ENCODE measurements around the gene TEX28.
"Not testable (repeated sequence)": the region's sequence is repeated elsewhere in the genome, so short reads cannot be mapped to it uniquely, and the experiment has no call there.

TEX28 gene

DNA sequence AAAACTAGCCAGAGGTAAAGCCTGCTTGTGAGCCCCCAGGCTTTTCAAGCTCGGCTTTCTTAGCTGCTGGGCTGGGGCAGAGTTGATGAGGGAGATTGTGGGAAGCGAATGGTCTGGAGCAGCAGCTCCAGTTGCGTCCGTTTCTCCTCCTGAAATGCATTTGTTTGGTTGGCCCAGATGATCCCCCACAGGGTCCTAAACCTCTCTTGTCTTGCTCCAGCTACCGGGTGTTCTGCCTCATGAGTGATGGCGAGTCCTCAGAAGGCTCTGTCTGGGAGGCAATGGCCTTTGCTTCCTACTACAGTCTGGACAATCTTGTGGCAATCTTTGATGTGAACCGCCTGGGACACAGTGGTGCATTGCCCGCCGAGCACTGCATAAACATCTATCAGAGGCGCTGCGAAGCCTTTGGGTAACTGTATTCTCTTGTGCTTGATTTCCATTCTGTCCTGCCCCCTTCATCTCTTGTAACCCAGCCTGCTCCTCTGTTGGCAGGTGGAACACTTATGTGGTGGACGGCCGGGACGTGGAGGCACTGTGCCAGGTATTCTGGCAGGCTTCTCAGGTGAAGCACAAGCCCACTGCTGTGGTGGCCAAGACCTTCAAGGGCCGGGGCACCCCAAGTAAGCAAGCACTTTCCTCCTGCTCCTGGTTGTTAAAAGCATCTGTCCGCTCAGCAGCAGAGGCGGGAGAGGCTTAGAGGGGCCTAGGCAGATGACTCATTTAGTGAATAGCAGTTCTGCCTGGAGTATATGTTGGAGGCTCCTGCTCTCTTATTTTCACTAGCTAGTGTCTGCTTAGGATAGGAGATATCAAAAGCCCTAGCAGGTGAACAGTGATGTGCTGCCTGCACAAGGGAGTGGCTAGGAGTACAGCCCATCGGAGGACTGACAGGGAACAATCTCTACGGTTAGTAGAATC is 16.0 kb upstream of the TEX28 start:
- DNase-seq (ENCODE audit: low spot score) = no peak

GRCh38 chrX:154309041-154309775 is 14.3 kb upstream of the TEX28 start:
- DNase-seq (ENCODE audit: low spot score) = no peak

GRCh38 chrX:154308108-154308946 is 13.4 kb upstream of the TEX28 start:
- peak; percentile 27 for DNase-seq (ENCODE audit: low spot score)

DNA sequence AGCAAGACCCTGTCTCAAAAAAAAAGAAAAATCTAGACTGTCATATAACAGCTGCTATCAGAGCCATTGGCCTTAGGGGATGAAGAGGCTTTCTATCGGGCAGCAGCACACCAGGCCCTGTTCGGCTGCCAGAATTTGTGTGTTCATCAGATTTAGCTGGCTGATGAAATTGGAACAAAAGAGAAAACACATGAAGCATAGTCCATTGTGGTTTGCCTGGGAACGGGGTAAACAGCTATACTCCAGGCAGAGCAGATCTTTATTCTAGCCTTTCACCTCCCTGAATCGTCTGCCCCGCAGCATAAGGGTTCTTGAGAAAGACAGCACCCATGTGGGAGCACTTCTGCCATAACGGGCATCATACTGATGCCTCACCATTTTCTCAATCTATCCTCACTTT is 12.3 kb upstream of the TEX28 start:
- DNase-seq (ENCODE audit: low spot score) = no peak

GRCh38 chrX:154305541-154306205 is 10.7 kb upstream of the TEX28 start:
- no peak for DNase-seq (ENCODE audit: low spot score)

- no peak for DNase-seq (ENCODE audit: low spot score)
Measured at GRCh38 chrX:154304846-154305245, 9.9 kb upstream of the TEX28 start.

DNA sequence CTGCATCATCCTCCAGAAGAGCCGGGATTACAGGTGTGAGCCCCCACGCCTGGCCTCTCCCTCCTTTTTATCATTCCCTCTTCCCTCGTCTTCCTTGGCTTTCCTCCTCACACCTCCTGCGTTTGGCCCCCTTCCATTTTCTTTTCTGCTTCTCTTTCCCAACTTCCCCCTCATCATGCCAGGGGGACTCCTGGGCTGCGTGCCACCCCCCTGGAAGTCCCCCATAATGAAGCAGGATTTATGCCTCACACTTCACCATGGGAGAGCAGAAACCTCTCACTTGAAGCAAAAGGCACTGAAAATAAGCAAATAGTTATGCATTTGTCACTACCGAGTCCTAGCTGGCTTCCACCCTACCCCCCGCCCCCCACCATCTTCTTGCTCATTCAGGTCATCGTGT is 8.6 kb upstream of the TEX28 start:
- DNase-seq (ENCODE audit: low spot score) = no peak

GRCh38 chrX:154302998-154303397 is 8.1 kb upstream of the TEX28 start:
- DNase-seq (ENCODE audit: low spot score) = not testable (repeated sequence)

DNA sequence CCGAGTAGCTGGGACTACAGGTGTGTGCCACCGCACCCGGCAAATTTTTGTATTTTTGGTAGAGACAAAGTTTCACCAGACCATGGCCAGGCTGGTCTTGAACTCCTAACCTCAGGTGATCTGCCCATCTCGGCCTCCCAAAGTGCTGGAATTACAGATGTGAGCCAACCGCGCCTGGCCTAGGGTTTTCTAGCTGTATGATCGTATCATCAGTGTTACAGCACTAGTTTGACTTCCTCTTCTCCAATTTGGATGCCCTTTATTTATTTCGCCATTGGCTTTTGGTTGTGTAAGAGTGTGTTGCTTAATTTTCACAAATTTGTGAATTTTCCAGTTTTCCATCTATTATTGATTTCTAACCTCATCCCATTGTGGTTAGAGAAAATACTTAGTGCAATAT is 5.9 kb upstream of the TEX28 start:
- no peak for DNase-seq (ENCODE audit: low spot score)

- DNase-seq (ENCODE audit: low spot score) = no peak
Measured at GRCh38 chrX:154298312-154298711, 3.4 kb upstream of the TEX28 start.

GRCh38 chrX:154296731-154297130 is 1.8 kb upstream of the TEX28 start:
- no peak for DNase-seq (ENCODE audit: low spot score)

GRCh38 chrX:154295664-154296310 is 863 bp upstream of the TEX28 start, which contains the start of gene TKTL1:
TSS of gene TKTL1 (plus strand) at chrX:154295795. CDS start at chrX:154295860, 65 bp downstream.
- no peak for DNase-seq (ENCODE audit: low spot score)

- DNase-seq (ENCODE audit: low spot score) = not testable (repeated sequence)
Measured at GRCh38 chrX:154286406-154286805, 8.5 kb downstream of the TEX28 start.

DNA sequence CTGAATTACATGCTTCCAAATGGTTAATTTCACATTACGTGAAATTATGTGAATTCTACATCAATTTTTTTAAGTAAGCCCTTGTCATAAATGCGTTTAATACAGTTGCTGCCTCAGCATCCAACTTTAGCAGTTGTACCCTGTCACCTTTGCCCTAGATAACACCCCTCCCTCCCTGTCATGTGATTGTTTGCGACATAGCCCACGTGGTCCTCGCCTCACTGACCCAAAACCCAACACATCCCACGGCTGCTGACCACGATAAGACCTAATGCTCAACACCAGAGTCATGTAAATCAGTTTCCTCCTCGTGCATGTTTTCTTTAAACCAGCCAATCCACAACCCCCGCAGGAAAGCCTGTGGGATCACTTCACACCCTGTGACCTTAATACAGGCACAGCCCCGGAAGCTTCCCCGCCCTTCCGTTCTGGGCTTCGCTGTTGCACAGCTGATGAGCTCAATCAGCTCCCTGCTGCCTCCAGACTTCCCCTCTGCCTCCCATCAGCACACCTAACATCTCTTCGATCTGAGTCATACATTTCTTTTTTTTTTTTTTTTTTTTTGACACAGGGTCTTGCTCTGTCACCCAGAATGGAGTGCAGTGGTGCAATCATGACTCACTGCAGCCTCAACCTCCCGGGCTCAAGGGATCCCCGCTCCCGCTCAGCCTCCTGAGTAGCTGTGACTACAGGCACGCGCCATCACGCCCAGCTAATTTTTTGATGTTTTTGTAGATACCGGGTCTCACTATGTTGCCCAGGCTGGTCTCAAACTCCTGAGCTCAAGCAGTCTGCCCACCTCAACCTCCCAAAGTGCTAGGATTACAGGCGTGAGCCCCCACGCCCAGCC is 10.2 kb downstream of the TEX28 start:
- DNase-seq (ENCODE audit: low spot score) = not testable (repeated sequence)

GRCh38 chrX:154269245-154269644 is 25.7 kb downstream of the TEX28 start:
- DNase-seq (ENCODE audit: low spot score) = not testable (repeated sequence)

DNA sequence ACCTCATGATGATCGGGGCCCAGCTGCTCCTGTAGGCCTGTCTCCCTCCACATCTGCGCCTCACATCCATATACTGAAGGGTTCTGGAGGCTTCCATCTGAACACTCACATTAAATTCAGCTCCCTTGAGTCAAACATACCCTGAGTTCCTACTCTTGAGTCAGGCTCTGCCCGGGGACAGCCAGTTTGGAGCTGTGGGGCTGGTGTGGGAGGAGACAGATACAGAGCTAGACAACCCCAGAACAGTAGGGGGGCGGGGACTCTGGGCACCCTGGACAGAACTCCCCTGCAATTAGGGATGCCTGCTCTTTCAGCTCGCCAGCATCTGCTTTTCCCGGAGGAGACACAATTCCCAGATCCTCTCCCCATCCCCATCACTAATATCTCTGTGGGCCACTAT is 31.9 kb downstream of the TEX28 start:
- not testable (repeated sequence) for DNase-seq (ENCODE audit: low spot score)

- DNase-seq (ENCODE audit: low spot score) = not testable (repeated sequence)
Measured at GRCh38 chrX:154258711-154259110, 36.2 kb downstream of the TEX28 start.

GRCh38 chrX:154257282-154257681 is 37.6 kb downstream of the TEX28 start, which contains the start of gene OPN1MW3:
TSS of gene OPN1MW3 (plus strand) at chrX:154257582. CDS start at chrX:154257620, 38 bp downstream.
- DNase-seq (ENCODE audit: low spot score) = not testable (repeated sequence)

GRCh38 chrX:154248076-154248475 is 46.8 kb downstream of the TEX28 start:
- DNase-seq (ENCODE audit: low spot score) = not testable (repeated sequence)
